ENCODE results near the gene NCS1. TPM values are rescaled to one million over a fixed set of nuclear protein-coding genes. Genes with fewer than 3 reads are reported as not detected.

Gene NCS1
- total RNA-seq, 3 donors from 2014 or later = 23.8 to 27.5 (median 24.1) TPM

DNA sequence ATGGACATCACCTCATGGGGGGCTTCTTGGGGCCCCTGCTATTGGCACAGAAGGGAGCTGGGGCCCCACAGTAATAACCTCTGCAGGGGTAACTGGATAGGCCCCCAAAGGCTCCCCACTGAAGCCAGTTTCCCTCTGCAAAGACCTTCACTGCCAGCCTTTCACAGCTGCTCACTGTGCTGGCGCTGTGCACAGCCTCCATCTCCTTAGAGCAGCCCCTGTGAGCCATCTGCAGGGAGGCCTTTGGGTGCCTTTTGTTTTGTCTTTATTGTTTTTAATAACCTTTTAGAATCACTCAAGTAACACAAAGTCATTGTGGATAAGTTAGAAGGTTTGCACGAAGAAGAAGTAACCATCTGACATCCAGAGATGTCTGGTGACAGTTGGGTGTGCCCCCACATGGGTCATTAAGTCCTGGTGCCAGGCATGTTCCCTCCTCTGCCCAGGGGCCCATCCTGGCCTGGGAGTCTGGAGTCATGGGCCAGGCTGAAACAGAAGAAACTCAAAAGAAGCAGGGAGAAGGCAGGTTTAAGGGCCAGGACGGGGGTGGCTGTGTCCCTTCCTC is 42.7 kb downstream of the NCS1 start:
- ATAC-seq (no peak), DNase-seq (no peak)
- Mint-ChIP-seq H3K4me1 (ENCODE audit: low read depth) (no peaks in the 10 kb centered on the region), H3K4me3 (no peak overlapping the region), H3K9me3 (no peaks in the 10 kb centered on the region), H3K27me3 (ENCODE audit: low read depth) (no peaks in the 10 kb centered on the region), H3K36me3 (ENCODE audit: insufficient read depth) (peaks cover 2% of the 10 kb centered on the region)

DNA sequence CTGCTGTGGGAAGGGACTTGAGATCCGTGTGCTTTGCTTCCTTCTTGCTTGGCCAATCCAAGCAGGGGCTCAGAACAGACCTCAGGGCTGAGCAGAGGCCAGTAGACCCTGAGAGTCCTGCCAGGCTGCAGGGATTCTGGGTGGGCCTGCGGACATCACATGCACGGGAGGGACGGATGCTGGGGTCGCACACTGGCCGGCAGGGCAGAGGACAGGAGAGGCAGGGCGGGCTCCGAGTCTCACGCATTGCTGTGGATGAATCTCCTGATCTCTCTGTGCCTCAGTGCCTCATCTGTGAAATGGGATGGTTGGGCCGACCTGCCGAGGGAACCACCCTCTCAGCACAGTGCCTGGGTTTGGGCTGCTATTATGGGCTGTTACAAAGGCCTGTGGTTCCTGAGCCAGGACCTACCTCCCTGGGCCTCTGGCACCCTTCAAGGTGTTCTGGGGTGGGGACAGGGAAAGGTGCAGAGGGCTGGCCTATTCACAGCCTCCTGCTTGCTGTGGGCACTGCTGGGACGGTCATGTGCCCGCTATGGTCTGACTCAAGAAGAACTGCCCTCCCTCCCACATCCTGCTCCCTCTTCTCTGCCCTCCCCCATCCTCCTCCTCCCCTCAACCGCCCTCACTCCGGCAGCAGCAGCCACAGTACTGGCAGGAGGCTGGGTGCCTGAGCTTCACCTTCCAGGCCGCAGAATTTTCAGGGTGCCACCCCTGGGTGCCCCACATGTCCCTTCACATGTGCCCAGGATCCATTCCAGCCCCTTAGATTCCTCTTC is 43.3 kb downstream of the NCS1 start:
- Mint-ChIP-seq H3K27me3 (ENCODE audit: low read depth) (no peaks in the 10 kb centered on the region), H3K4me3 (no peak overlapping the region), H3K36me3 (ENCODE audit: insufficient read depth) (peaks cover 2% of the 10 kb centered on the region), H3K9me3 (no peaks in the 10 kb centered on the region), H3K4me1 (ENCODE audit: low read depth) (no peaks in the 10 kb centered on the region)
- ATAC-seq (no peak), DNase-seq (no peak)

DNA sequence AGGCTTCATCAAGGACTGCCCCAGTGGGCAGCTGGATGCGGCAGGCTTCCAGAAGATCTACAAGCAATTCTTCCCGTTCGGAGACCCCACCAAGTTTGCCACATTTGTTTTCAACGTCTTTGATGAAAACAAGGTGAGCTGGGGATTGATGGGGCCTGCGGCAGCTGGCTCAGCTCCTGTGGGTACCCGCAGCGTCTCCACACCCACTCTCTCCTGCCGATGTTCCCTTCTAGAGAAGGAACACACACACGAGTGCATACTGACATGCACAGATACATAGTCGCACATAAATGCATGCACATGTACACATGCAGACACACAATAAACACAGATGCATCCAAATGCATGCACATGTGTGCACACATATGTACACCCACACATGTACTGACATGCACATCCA is 45.6 kb downstream of the NCS1 start:
- DNase-seq = no peak
- no peaks in the 10 kb centered on the region for H3K4me1 Mint-ChIP-seq (ENCODE audit: low read depth)
- no peaks in the 10 kb centered on the region for H3K27me3 Mint-ChIP-seq (ENCODE audit: low read depth)
- ATAC-seq = no peak
- H3K9me3 Mint-ChIP-seq = no peaks in the 10 kb centered on the region
- peaks cover 2% of the 10 kb centered on the region for H3K36me3 Mint-ChIP-seq (ENCODE audit: insufficient read depth)
- H3K4me3 Mint-ChIP-seq = no peak overlapping the region

DNA sequence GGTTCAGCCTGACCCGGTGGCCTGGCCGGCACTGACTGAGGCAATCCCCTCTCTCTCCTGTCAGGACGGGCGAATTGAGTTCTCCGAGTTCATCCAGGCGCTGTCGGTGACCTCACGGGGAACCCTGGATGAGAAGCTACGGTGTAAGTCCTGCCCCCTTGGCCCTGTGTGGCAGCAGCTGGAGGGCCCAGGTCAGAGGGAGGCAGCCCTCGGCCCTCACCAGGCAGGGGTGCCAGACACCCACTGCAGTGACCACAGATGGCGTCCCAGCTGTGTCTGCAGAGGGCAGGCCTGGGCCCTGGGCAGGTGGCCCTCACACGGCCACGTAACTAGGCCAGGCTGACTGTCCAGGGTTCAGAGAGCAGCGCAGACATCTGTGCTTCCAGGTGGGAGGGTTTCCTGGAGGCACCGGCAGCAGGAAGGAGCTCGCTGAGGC is 47.5 kb downstream of the NCS1 start:
- DNase-seq (no peak), ATAC-seq (no peak)
- H3K4me1 Mint-ChIP-seq (ENCODE audit: low read depth) = no peaks in the 10 kb centered on the region
- no peaks in the 10 kb centered on the region for H3K9me3 Mint-ChIP-seq
- no peak overlapping the region for H3K4me3 Mint-ChIP-seq
- H3K36me3 Mint-ChIP-seq (ENCODE audit: insufficient read depth) = peaks cover 2% of the 10 kb centered on the region
- H3K27me3 Mint-ChIP-seq (ENCODE audit: low read depth) = no peaks in the 10 kb centered on the region

DNA sequence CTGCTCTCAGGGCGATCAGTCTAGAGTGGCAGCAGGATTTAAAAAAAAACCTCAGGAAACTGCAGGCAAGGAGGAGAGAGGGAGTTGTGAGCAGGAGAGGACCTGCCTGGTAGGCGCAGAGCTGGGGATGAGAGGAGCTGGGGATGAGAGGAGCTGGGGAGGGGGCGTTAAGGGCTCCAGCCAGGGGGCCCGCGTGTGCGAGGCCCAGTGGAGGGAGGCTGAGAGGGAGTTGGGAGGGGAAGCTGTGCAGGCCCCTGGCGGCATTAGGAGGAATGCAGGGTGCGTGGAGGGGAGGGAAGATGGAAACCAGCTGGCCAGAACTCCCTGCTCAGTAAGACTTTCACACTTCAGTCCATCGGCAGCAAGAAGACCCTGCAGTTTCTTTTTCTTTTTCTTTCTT is 48.1 kb downstream of the NCS1 start:
- no peak overlapping the region for H3K4me3 Mint-ChIP-seq
- H3K9me3 Mint-ChIP-seq = no peaks in the 10 kb centered on the region
- H3K27me3 Mint-ChIP-seq (ENCODE audit: low read depth) = no peaks in the 10 kb centered on the region
- no peak for ATAC-seq
- DNase-seq = no peak
- H3K4me1 Mint-ChIP-seq (ENCODE audit: low read depth) = no peaks in the 10 kb centered on the region
- H3K36me3 Mint-ChIP-seq (ENCODE audit: insufficient read depth) = peaks cover 2% of the 10 kb centered on the region

GRCh38 chr9:130222833-130223232 is 50.6 kb downstream of the NCS1 start:
- no peaks in the 10 kb centered on the region for H3K4me1 Mint-ChIP-seq (ENCODE audit: low read depth)

DNA sequence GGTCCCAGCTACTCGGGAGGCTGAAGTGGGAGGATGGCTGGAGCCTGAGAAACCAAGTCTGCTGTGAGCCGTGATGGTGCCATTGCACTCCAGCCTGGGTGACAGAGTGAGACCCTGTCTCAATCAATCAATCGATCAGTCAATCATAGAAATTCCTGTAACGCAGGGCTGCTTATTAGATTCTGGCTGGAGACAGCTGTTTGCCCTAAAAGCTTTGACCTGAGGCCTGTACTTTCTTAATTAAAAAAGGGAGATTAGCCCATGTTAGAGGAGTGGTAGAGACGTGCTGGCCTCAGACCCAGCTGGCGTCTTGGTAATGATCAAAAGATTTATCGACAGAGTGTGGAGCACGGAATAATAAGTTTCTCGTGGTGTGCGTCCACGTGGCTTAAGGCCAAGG is 52.9 kb downstream of the NCS1 start:
- peaks cover 3% of the 10 kb centered on the region for H3K36me3 Mint-ChIP-seq (ENCODE audit: insufficient read depth)
- no peak for ATAC-seq

More at GRCh38 chr9:130222833-130223232, 50.6 kb downstream of the NCS1 start:
- ATAC-seq = no peak
- Mint-ChIP-seq H3K4me3 (no peak overlapping the region), H3K36me3 (ENCODE audit: insufficient read depth) (peaks cover 5% of the 10 kb centered on the region), H3K9me3 (peaks cover 6% of the 10 kb centered on the region), H3K27me3 (ENCODE audit: low read depth) (no peaks in the 10 kb centered on the region)
- DNase-seq = no peak

GRCh38 chr9:130225586-130225985 is 53.4 kb downstream of the NCS1 start:
- ATAC-seq (no peak), DNase-seq (no peak)
- no peak overlapping the region for H3K4me3 Mint-ChIP-seq
- no peaks in the 10 kb centered on the region for H3K4me1 Mint-ChIP-seq (ENCODE audit: low read depth)
- peaks cover 6% of the 10 kb centered on the region for H3K9me3 Mint-ChIP-seq
- H3K36me3 Mint-ChIP-seq (ENCODE audit: insufficient read depth) = peaks cover 3% of the 10 kb centered on the region
- H3K27me3 Mint-ChIP-seq (ENCODE audit: low read depth) = no peaks in the 10 kb centered on the region

More for the DNA sequence above, 52.9 kb downstream of the NCS1 start:
- Mint-ChIP-seq H3K4me3 (no peak overlapping the region), H3K27me3 (ENCODE audit: low read depth) (no peaks in the 10 kb centered on the region), H3K9me3 (peaks cover 6% of the 10 kb centered on the region), H3K4me1 (ENCODE audit: low read depth) (no peaks in the 10 kb centered on the region)
- DNase-seq = no peak

- Mint-ChIP-seq H3K4me3 (no peak overlapping the region), H3K36me3 (ENCODE audit: insufficient read depth) (peaks cover 3% of the 10 kb centered on the region), H3K27me3 (ENCODE audit: low read depth) (no peaks in the 10 kb centered on the region), H3K9me3 (peaks cover 6% of the 10 kb centered on the region), H3K4me1 (ENCODE audit: low read depth) (no peaks in the 10 kb centered on the region)
- ATAC-seq (no peak), DNase-seq (no peak)
Observed at GRCh38 chr9:130226112-130226511, 53.9 kb downstream of the NCS1 start.

- Mint-ChIP-seq H3K36me3 (ENCODE audit: insufficient read depth) (peaks cover 3% of the 10 kb centered on the region), H3K9me3 (peaks cover 6% of the 10 kb centered on the region), H3K4me3 (no peak overlapping the region), H3K27me3 (ENCODE audit: low read depth) (no peaks in the 10 kb centered on the region), H3K4me1 (ENCODE audit: low read depth) (no peaks in the 10 kb centered on the region)
- no peak for DNase-seq
- ATAC-seq = no peak
Observed at GRCh38 chr9:130227833-130228232, 55.6 kb downstream of the NCS1 start.

DNA sequence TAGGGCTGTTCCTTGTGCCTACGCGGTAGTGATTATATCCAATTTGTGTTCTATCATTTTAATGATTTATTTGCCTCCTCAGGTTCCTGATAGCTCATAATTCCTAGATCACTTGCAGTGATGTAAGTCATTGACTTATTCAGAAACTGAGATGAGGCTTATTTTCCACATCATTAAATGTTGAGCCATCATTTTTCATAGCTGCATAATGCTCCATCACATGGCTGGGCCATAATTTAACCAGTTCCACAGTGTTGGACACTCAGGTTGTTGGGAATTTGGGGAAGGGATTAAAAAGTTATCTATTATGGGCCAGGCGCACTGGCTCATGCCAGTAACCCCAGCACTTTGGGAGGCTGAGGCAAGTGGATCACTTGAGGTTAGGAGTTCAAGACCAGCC is 57.6 kb downstream of the NCS1 start:
- no peaks in the 10 kb centered on the region for H3K27me3 Mint-ChIP-seq (ENCODE audit: low read depth)
- no peak overlapping the region for H3K4me3 Mint-ChIP-seq
- H3K9me3 Mint-ChIP-seq = peaks cover 6% of the 10 kb centered on the region
- no peak for ATAC-seq
- DNase-seq = no peak
- no peaks in the 10 kb centered on the region for H3K4me1 Mint-ChIP-seq (ENCODE audit: low read depth)
- H3K36me3 Mint-ChIP-seq (ENCODE audit: insufficient read depth) = peaks cover 6% of the 10 kb centered on the region

DNA sequence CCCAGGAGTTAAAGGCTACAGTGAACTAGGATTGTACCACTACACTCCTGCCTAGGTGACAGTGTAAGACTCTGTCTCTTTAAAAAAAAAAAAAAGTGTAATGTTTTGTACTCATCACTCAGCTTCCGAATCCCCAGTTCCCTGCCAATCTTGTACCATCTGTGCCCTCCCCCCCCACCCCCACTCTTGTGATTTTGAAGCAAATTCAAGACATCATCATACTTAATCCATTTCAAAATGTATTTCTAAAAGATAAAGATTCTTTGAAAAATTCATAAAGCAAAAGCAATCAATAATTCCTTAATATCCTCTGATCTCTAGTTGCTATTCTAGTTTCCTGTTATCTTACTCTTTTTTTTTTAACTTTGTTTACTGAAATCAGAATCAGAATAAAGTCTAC is 58.4 kb downstream of the NCS1 start:
- Mint-ChIP-seq H3K4me3 (no peak overlapping the region), H3K27me3 (ENCODE audit: low read depth) (no peaks in the 10 kb centered on the region), H3K36me3 (ENCODE audit: insufficient read depth) (peaks cover 6% of the 10 kb centered on the region), H3K9me3 (peaks cover 6% of the 10 kb centered on the region), H3K4me1 (ENCODE audit: low read depth) (no peaks in the 10 kb centered on the region)
- ATAC-seq (no peak), DNase-seq (no peak)

DNA sequence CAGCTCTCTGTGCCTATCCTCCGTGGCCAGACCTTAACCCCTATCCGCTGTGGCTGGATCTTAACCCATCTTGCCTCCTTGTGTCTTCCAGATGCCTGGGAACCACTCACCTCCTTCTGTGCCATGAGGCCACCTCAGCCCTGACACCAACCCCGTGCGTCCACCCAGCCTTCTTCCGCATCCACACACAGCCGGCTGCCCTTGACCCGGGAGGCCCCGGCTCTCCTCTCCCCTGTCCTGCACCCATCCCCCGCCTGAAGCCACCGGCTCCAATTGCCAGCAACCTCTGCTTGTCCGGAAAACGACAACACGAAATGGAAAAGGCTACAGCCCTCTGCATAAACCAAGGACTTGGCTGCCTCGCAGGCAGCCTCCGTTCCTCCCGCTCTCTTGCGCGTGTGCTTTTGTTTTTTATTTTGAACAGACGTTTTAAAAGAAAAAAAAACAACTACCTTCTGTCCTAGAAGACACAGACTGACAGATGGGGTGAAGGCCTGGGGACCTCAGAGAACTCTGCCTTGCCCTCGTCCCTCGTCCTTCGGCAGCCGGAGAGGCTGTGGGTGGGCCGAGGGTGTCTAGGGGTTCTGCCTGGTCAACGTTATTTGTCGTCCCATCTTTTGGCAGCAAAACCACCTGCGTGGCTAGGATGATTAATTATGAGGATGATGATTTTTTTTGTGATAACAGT is 60.8 kb downstream of the NCS1 start:
- no peak overlapping the region for H3K4me3 Mint-ChIP-seq
- peaks cover 3% of the 10 kb centered on the region for H3K4me1 Mint-ChIP-seq (ENCODE audit: low read depth)
- no peaks in the 10 kb centered on the region for H3K9me3 Mint-ChIP-seq
- ATAC-seq = no peak
- H3K36me3 Mint-ChIP-seq (ENCODE audit: insufficient read depth) = peaks cover 3% of the 10 kb centered on the region
- H3K27me3 Mint-ChIP-seq (ENCODE audit: low read depth) = no peaks in the 10 kb centered on the region
- no peak for DNase-seq

DNA sequence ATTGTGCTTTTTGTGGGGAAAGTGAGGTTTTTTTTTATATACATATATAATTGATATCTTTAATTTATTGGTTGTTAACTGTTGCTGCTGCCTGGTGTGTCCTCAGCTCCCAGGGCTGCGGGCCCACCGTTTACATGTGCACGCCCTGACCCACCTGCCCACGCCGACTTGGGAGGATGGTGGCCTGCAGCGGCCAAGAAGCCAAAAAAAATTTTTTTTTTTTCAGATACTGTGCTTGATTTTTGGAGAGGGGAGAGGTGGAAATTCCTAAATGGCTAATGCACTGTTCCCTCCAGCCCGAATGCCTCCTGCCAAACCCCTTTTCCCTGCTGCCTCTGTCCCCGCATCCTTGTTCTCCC is 61.4 kb downstream of the NCS1 start:
- DNase-seq (no peak), ATAC-seq (no peak)
- Mint-ChIP-seq H3K36me3 (ENCODE audit: insufficient read depth) (peaks cover 3% of the 10 kb centered on the region), H3K27me3 (ENCODE audit: low read depth) (no peaks in the 10 kb centered on the region), H3K4me3 (no peak overlapping the region), H3K4me1 (ENCODE audit: low read depth) (peaks cover 3% of the 10 kb centered on the region), H3K9me3 (no peaks in the 10 kb centered on the region)
